ENCODE data around the gene MANBA.

The MANBA gene

DNA sequence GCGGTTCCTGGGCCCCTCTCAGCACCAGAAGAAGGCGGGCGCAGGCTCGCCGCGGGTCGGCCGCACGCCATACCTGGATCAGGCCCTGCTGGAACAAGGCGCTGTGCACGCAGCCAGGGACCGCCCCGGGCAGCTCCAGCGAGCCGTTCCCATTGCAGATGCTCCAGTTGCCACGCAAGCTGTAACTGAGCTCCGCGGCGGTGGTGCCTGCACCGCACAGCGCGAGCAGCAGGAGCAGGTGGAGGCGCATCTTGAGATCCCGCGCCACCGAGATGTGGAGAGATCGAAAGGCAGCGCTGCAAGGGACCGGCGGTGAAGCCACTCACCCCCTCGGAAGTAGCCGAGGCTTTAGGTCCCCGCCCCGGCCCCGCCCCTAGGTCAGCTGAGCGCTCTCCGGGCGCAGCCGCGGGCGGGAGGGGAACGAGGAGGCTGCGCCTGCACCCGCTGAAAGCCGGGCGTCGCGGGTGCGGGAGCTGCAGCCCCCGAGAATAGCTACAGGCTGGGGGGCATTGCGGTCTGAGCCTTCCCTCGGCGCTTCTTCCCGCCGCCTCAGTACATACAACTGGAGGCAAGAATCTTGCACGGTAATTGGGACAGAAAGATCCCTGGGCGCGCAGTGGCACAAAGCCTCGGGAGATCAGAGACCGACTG is at the start of gene MANBA:
MANBA (minus strand) TSS at position 324 of the 651 bp plus-strand sequence; CDS start at position 250, 74 bp downstream.
- peak; percentile 47 for DNase-seq

DNA sequence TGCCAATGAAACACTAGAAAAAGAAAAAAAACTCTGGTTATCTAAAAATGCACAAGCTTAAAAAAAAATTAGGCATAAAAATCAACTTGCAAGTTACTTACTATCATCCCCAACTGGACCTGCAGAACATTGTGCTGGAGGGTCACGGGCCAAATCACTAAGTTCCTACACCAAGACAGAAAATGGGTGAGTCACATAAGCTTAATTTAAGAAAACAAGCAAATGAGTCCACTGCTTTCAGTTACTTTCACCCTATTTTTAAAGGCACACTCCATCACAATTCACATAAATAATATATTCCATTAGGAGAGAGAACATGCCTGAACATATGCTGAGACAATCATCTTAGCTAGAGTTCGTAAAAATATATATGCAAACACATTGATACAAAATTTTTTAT is 48.9 kb upstream of the MANBA start:
- no peak for DNase-seq

GRCh38 chr4:102809190-102809589 is 48.4 kb upstream of the MANBA start:
- DNase-seq, result no peak

GRCh38 chr4:102808009-102808408 is 47.2 kb upstream of the MANBA start:
- no peak for DNase-seq

GRCh38 chr4:102807345-102807744 is 46.6 kb upstream of the MANBA start:
- no peak for DNase-seq

GRCh38 chr4:102799816-102800215 is 39.0 kb upstream of the MANBA start:
- no peak for DNase-seq

DNA sequence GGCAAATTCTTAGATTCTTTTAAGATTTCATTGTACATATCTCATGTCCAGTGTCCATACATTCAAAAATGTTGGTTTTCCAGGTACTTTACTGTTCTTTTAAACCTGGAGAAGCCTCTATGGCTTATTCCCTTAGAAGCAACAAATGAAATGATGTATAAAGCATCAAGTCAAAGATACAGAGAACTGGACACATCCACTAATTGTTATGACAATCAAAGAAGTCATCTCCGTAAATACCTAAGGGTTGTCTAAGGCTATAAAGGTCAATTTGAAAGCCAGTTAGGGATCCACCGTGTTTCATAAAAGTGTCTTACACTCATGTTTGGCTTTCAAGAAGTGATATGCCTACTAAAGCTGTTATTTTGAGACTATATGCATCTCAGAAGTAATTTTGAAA is 34.2 kb upstream of the MANBA start:
- no peak for DNase-seq

DNA sequence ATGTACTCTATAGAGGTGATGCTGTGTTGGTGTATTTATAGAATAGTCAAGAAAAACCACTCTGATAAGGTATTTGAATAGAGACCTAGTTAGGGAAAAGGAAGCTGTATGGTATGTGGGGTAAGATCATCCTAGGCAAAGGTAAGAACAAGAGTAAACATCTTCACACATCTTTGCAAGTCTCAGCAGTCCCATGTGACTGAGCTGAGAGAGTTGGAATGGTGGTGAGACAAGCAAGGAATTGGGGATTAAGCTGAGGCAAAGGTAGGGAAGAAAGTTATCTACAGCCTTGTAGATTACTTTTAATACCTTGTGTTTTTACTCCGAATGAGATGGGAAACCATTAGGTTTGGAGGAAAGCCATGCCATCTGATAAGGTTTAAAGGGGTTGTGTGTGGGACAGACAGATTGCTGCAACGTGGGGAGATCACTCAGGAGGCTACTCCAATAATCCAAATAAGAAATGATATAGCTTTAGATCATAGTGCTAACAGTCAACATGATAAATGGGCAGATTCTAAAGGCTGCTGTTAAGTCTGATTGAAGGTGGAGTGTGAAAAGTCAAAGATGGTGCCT is 31.7 kb upstream of the MANBA start:
- DNase-seq, result no peak

- no peak for DNase-seq
Measured at GRCh38 chr4:102791318-102791835, 30.6 kb upstream of the MANBA start.

- DNase-seq, result no peak
Measured at GRCh38 chr4:102789317-102789717, 28.5 kb upstream of the MANBA start.

- no peak for DNase-seq
Measured at GRCh38 chr4:102787944-102788343, 27.2 kb upstream of the MANBA start.

DNA sequence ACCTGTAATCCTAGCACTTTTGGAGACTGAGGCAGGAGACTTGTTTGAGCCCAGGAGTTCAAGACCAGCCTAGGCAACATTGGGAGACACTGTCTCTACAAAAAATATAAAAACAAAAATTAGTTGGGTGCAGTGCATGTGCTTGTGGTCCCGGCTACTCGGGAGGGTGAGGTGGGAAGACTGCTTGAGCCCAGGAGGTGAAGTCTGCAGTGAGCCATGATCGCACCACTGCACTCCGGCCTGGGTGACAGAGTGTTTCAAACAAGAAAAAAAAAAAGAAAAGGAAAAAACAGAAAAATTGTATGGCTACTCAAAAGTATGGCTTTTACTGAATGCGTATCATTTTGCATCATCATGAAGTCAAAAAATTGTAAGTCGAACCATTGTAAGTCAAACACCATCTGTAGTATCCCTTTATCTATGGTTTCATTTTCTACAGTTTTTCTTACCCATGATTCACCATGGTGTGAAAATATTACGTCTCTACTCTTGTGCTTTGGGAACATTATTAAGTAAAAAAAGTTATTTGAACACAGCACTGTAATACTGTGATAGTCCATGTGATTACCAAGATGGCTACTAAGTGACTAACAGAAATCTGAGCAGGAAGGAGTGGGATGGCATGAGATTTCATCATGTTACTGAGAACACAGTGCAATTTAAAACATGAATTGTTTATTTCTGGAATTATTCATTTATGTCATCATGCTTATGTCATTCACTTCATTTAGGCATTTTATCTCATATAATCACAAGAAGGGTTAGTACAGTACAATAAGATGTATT is 26.5 kb upstream of the MANBA start:
- DNase-seq, result no peak

- no peak for DNase-seq
Measured at GRCh38 chr4:102786279-102786678, 25.5 kb upstream of the MANBA start.

- no peak for DNase-seq
Measured at GRCh38 chr4:102783006-102783405, 22.2 kb upstream of the MANBA start.

DNA sequence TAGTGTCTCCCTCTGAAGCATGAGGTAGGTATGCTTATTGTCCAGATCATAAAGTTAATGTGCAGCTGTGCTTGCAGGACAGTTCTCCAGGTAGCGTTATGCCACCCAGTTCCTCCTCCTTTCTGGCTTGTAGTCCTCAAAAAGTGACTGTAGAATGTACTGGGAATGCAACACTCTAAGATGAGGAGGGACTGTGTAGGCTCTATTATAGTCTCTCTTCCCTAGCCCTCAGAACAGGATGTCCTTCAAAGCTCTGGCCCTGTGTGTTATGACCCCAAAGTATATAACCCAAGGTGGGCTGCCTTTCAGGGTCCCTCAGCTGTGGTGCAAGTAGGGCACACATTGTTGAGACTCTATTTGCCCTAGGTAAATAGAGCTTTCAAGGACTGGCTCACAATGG is 20.8 kb upstream of the MANBA start:
- no peak for DNase-seq

- no peak for DNase-seq
Measured at GRCh38 chr4:102780476-102781144, 19.8 kb upstream of the MANBA start.

DNA sequence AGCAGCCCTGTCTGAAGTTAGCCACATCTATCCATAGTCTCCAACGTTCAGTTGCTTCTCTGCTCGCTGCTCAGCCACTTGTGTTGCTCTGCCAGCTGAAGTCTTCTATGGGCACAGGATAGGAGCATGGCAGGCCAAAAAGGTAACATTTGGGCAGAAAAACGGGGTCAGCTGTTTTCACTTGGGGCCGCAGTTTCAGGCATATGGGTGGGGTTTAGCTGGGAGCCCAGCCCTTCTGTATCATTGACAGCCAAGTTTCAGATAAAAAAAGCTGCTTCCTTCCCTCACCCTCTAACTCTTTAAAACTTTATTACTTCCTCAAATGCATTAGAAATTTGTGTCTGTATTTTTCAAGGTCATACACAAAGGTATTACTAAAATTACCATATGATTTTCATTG is 18.4 kb upstream of the MANBA start:
- no peak for DNase-seq

DNA sequence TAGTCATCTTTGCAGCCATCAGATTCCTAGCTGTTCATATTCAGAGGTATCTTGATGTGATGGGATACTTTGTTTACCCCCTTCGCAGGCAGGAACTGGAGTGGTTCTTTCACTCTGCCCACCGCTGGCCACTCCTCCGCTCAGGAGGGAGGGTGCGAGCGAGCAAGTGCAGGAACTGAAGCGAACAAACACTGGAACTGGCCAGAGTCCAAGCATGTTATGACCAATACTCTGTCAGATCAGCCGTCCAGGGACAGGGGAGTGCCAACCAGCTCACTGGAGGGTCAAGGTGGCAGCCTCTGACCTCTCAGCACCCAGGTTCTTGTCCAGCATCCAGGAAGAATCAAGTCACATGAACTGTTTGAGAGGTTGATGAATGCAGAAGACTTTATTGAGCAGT is 18.0 kb upstream of the MANBA start:
- no peak for DNase-seq

- DNase-seq, result no peak
Measured at GRCh38 chr4:102775805-102776204, 15.0 kb upstream of the MANBA start.

- no peak for DNase-seq
Measured at GRCh38 chr4:102774254-102774653, 13.5 kb upstream of the MANBA start.

DNA sequence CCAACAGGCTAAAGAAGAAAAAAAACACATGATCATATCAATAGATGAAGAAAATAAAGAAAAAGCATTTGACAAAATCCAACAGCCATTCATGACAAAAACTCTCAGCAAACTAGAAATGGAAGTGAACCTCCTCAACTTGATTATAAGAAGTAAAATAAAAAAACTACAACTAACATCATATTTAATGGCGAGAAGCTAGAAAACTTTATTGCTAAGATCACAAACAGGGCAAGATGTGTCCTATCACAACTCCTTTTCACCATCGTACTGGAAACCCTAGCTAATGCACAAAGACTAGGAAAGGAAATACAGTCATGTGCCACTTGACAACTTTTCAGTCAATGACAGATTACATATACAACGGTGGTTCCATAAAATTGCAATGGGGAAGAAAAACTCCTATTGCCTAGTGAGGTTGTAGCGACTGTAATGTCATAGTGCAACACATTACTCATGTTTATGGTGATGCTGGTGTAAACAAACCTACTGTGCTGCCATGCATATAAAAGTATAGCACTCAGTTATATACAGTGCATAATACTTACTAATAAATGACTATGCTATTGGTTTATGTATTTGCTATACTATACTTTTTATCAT is 12.1 kb upstream of the MANBA start:
- DNase-seq, result no peak

DNA sequence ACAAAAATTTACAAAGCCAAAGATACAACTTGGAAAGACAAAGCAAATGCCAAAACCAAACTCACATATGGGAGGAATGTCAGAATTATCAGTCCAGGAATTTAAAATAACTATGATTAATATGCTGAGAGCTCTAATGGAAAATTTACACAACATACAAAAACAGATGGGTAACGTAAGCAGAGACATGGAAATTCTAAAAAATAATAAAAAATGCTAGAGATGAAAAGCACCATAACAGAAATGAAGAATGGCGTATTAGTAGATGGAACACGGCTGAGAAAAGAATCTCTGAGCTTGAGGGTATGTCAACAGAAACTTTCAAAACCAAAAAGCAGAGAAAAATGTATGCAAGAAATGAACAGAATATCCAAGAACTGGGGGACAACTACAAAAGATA is 4.1 kb upstream of the MANBA start:
- DNase-seq, result no peak

- no peak for DNase-seq
Measured at GRCh38 chr4:102761906-102762305, 1.1 kb upstream of the MANBA start.
